BJ (cell line): ENCODE results near the gene RAB33B. TPM values are rescaled to one million over a fixed set of nuclear protein-coding genes. Genes with fewer than 3 reads are reported as not detected.

Source experiments
- CTCF ChIA-PET: fragments of 350-600 bp; formaldehyde crosslinking; extraction: SDS; loops from one replicate; lab custom pipeline; 2021; ENCODE audit warnings: antibody characterized with exemption, inconsistent platforms; lab: Yijun Ruan, JAX
- POLR2A ChIA-PET: fragments of 300-600 bp; sonication (Branson Sonifier 250); formaldehyde crosslinking; extraction: SDS; loops from one replicate; lab custom pipeline; 2021; ENCODE audit warnings: antibody characterized with exemption; lab: Charles Lee
- DNase-seq: peaks from one replicate; pipeline ENCODE4 v3.0.0-alpha.2; 2011; ENCODE audit warnings: low read depth
- H3K27me3 ChIP-seq: 2 replicates; pipeline ENCODE4 v1.6.0; 2011; ENCODE audit warnings: low read length; ENCODE audit not compliant: control insufficient read depth, insufficient read depth
- H3K36me3 ChIP-seq: 2 replicates; pipeline ENCODE4 v1.5.1; 2011; ENCODE audit warnings: low read length; ENCODE audit not compliant: control insufficient read depth, insufficient read depth
- H3K4me3 ChIP-seq: 2 replicates; pipeline ENCODE4 v1.5.1; 2011; ENCODE audit warnings: low read depth, mild to moderate bottlenecking, control low read depth, low read length
- polyA plus RNA-seq: library from polyadenylated mRNA; depleted of rRNA; stranded (reverse); fragments of >200 nt; gene quantifications from 2 replicates; pipeline ENCODE4 v1.2.3, GENCODE V29; 2011
- TF ChIP-seq, protein P1 (sequence below): IDR thresholded peaks from 2 replicates; pipeline ENCODE4 v1.5.1; 2011; ENCODE audit warnings: low read depth, mild to moderate bottlenecking, control low read depth, inconsistent platforms, low read length, moderate library complexity; ENCODE audit not compliant: insufficient read depth

Gene RAB33B
- polyA plus RNA-seq, 1 experiment, result 4.0 TPM

DNA sequence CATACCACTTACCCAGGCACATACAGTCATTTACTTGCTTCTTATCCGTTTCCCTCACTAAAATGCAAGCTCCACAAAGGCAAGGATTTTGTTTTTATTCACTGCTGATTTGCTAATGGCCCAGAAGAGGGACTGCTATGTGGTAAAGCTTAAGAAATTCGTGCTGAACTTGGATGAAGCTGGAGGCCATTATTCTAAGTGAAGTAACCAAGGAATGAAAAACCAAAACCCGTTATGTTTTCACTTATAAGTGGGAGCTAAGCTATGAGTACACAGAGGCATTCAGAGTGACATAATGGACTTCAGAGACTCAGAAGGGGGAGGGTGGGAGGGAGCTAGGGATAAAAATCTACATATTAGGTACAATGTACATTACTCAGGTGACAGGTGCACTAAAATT is 47.2 kb downstream of the RAB33B start:
- POLR2A ChIA-PET, result no interaction called here
- no peak for DNase-seq
- Histone ChIP-seq H3K36me3 (no peaks in the 10 kb centered on the region), H3K4me3 (no peak overlapping the region), H3K27me3 (no peaks in the 10 kb centered on the region)
- TF ChIP-seq, protein P1, sequence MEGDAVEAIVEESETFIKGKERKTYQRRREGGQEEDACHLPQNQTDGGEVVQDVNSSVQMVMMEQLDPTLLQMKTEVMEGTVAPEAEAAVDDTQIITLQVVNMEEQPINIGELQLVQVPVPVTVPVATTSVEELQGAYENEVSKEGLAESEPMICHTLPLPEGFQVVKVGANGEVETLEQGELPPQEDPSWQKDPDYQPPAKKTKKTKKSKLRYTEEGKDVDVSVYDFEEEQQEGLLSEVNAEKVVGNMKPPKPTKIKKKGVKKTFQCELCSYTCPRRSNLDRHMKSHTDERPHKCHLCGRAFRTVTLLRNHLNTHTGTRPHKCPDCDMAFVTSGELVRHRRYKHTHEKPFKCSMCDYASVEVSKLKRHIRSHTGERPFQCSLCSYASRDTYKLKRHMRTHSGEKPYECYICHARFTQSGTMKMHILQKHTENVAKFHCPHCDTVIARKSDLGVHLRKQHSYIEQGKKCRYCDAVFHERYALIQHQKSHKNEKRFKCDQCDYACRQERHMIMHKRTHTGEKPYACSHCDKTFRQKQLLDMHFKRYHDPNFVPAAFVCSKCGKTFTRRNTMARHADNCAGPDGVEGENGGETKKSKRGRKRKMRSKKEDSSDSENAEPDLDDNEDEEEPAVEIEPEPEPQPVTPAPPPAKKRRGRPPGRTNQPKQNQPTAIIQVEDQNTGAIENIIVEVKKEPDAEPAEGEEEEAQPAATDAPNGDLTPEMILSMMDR, result no peak
- CTCF ChIA-PET, result interaction anchor here (0.9 to 2.1 kb wide), 3 partner anchors 9 to 150 kb away, joined by 3 to 8 read pairs (median 4); no protein-coding TSS in a partner anchor

GRCh38 chr4:139501527-139501926 is 47.6 kb downstream of the RAB33B start:
- CTCF ChIA-PET, result interaction anchor here (0.9 to 2.1 kb wide), 3 partner anchors 8 to 150 kb away, joined by 3 to 8 read pairs (median 4); no protein-coding TSS in a partner anchor
- TF ChIP-seq, protein P1, result no peak
- POLR2A ChIA-PET, result no interaction called here
- no peaks in the 10 kb centered on the region for H3K36me3 ChIP-seq
- no peak for DNase-seq
- H3K4me3 ChIP-seq, result no peak overlapping the region
- no peaks in the 10 kb centered on the region for H3K27me3 ChIP-seq

- DNase-seq, result no peak
- no peaks in the 10 kb centered on the region for H3K27me3 ChIP-seq
- TF ChIP-seq, protein P1, result no peak
- H3K36me3 ChIP-seq, result peaks cover 4% of the 10 kb centered on the region
- POLR2A ChIA-PET, result no interaction called here
- no peak overlapping the region for H3K4me3 ChIP-seq
- CTCF ChIA-PET, result interaction anchor here (0.9 to 2.1 kb wide), 3 partner anchors 8 to 149 kb away, joined by 3 to 8 read pairs (median 4); no protein-coding TSS in a partner anchor
Observed at GRCh38 chr4:139501927-139502899, 48.3 kb downstream of the RAB33B start.

DNA sequence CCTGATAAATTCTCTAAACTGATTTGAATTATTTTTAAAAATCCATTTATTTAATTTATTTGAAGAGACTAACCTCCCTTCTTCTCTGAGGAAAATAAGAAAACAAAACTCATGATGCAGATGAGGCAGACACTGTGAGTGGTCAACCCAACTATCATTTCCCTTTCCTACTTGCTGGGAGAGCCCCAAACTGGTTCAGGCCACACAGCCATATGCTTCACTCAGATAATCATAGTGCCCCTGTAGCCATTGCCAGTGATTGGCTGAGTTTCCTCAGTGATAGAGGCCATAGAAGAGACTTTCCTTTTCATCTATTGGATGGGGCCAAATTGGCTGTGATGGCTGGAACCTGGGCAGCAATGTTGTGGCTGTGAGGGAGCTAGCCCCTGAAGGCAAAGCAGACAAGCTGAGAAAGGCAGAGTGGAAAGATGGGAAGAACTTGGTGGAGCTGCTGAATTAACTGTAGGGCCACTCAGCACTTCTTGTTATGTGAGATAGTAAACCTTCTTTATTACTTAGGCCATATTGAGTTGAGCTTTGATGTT is 49.8 kb downstream of the RAB33B start:
- TF ChIP-seq, protein P1, result no peak
- ChIA-PET POLR2A (interaction anchor here (1.0 kb wide), 1 partner anchor 17 kb away, joined by 3 read pairs; no protein-coding TSS in a partner anchor), CTCF (interaction anchor here (0.8 to 1.1 kb wide), 2 partner anchors 11 to 130 kb away, joined by 3 to 6 read pairs; no protein-coding TSS in a partner anchor)
- Histone ChIP-seq H3K4me3 (no peak overlapping the region), H3K36me3 (peaks cover 7% of the 10 kb centered on the region), H3K27me3 (no peaks in the 10 kb centered on the region)
- no peak for DNase-seq

GRCh38 chr4:139506774-139507173 is 52.9 kb downstream of the RAB33B start:
- H3K36me3 ChIP-seq, result peaks cover 10% of the 10 kb centered on the region
- no peak for DNase-seq
- H3K4me3 ChIP-seq, result no peak overlapping the region
- ChIA-PET POLR2A (no interaction called here), CTCF (no interaction called here)
- no peaks in the 10 kb centered on the region for H3K27me3 ChIP-seq
- TF ChIP-seq, protein P1, result no peak
